ENCODE measurements around the gene RDM1.

- TF ChIP-seq SUZ12 (IDR thresholded peaks at IDR 0.05) (no peak), NFRKB (IDR thresholded peaks at IDR 0.05) (no peak), FOXK2 (IDR thresholded peaks at IDR 0.05) (no peak), ZNF384 (IDR thresholded peaks at IDR 0.05) (no peak), BHLHE40 (IDR thresholded peaks at IDR 0.05; ENCODE audit: borderline replicate concordance) (no peak), TARDBP (IDR thresholded peaks at IDR 0.05) (no peak), HDGF (IDR thresholded peaks at IDR 0.05; ENCODE audit: borderline replicate concordance) (no peak), FOXM1 (IDR thresholded peaks at IDR 0.05; ENCODE audit: borderline replicate concordance) (no peak)
- TF ChIP-seq, protein P1, sequence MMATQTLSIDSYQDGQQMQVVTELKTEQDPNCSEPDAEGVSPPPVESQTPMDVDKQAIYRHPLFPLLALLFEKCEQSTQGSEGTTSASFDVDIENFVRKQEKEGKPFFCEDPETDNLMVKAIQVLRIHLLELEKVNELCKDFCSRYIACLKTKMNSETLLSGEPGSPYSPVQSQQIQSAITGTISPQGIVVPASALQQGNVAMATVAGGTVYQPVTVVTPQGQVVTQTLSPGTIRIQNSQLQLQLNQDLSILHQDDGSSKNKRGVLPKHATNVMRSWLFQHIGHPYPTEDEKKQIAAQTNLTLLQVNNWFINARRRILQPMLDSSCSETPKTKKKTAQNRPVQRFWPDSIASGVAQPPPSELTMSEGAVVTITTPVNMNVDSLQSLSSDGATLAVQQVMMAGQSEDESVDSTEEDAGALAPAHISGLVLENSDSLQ (IDR thresholded peaks at IDR 0.05) = no peak
Measured at GRCh38 chr17:35879773-35880654, 50.6 kb downstream of the RDM1 start, which contains the start of gene CCL5.
